Activated CD4-positive, alpha-beta T cell treated with anti-CD3 and anti-CD28 coated beads for 4 hours (primary cell): ENCODE results near the gene CC2D2A.
"Not testable (repeated sequence)": the region's sequence is repeated elsewhere in the genome, so short reads cannot be mapped to it uniquely, and the experiment has no call there.

Experiments used
- DNase-seq, 2 donors: peaks; one replicate each; pipeline ENCODE4 v3.0.0-alpha.2; 2020

The CC2D2A gene

DNA sequence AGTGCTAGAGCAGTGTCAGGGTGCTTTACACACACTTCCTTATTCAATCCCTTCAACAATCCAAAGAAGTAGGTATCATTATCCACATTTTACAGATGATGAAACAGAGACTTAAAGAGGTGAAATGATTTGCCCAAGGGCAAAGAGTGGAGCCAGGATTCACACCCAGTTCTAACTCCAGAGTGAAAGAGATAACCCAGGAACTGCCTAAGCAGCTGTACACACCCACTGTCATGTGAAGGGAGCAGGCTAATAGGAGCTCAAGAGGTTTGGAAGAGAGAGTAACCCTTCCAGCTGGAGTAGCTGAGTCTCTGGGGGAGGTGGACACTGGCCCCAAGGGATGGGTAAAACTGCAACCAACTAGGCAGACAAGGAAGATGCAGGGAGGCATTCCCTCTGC, 92.9 kb downstream of the CC2D2A start:
- DNase-seq: no peak

DNA sequence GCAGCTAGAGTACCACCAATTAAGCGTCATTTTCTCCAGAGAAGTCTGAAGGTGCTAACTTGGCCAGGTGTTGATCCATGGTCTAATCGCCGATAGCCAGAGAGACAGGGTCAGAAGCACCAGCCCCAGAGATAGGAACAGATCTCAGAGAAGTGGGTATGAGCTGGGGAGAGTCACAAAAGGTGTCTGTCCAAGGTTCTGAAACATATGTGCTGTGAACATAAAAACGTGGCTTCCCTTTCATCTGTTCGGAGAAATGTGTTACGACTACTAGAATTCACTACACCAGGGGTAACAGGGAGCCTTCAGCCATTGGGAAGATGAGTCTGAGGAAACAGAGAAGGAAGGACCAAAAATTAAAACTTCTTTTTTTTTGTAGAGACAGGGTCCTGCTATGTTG, 94.2 kb downstream of the CC2D2A start:
- no peak for DNase-seq

DNA sequence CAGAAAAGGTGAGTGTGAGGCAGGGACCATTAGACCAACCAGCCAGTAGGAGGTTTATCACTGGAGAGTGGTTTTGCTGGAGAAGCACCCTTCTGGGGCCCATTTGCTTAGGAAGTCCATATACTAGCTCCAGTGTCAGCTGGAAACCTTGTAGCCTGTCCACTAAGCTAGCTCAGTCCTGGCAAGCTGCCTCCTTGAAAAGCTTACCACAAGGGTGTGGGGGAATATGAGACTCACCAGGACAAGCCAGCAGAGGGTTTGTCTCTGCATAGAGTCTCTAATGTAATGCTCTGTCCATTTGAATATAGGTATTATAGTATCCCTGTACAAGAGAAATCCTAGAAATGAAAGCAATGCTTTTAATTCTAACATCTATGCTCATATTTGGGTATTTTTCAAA, 99.1 kb downstream of the CC2D2A start:
- DNase-seq: no peak

DNA sequence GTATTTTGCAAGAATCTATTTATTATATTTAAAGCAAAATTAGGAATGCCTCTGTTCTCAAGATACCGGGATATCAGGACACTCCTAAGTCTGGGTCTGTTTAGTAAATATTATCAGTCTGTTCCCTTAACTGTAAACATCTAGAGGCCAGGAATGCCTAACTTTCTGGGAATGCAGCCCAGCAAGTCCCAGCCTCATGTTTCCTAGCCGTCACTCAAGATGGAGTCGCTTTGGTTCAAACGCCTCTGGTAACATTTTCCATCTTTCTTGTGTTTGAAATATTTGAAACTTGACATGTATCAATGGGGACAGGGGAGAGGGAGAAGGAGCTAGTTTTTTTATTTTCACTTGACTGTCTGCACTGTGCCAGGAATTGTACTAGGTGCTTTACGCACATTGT, 100.1 kb downstream of the CC2D2A start:
- no peak for DNase-seq

DNA sequence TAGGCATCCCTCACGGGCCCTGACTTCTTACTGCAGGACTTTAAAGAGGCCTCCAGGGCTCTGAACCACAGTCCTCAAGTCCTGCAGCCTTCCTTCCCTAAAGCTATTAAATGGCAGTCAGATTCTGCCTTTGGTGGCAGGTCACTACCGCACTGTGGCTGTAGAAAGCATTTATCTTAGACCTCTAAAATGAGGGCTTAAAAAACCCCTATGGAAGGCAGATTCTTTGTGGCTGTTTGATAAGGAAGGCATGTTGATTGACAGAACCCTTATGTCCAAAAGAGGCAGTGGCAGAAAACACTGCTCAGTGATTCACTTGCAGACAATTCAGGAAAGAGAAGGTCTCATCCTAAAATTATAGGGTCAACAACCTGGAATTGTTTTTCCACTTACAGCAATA, 106.3 kb downstream of the CC2D2A start:
- DNase-seq: no peak

DNA sequence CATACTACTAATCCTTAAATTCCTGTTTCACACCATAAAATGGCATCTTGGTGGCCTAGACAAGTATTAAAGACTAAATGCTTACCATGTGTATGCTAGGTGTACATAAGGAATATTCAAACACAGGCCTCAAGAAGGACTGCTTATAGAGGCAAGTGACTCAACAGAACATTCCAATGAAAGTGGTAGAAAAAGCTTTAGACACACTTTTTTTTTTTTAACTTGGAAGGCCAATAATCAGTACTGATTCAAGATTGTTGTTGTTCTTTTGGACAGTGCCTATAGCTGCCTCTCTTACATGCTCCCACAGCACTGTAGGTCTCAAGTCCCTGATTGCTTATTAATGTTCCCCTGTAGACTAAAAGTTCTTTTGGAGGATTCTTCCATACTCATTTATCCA, 107.8 kb downstream of the CC2D2A start:
- DNase-seq: no peak

DNA sequence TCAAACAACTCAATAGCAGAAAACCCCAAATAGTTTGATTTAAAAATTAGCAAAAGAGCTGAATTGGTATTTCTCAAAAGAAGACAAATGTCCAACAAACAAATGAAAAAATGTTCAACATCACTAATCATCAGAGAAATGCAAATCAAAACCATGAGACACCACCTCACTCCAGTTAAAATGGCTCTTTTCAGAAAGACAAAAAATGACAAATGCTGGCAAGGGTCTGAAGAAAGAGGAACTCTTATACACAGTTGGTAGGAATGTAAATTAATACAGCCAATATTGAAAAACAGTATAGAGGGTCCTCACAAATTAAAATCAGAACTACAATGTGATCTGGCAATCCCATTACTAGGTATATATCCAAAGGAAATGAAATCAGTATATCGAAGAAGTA, 115.1 kb downstream of the CC2D2A start:
- no peak for DNase-seq

DNA sequence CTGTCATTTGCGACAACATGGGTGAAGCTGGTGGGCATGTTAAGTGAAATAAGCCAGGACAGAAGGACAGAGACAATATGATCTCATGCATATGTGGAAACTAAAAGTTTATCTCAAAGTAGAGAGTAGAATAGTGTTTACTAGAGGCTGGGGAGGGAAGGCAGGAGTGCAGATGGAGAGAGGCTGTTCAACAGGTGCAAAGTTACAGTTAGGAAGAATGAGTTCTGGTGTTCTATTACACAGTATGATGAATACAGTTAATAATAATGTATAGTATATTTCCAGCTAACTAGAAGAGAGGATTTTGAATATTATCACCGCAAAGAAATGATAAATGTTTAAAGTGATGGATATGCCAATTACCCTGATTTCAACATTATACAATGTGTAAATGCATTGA, 115.6 kb downstream of the CC2D2A start:
- no peak for DNase-seq

DNA sequence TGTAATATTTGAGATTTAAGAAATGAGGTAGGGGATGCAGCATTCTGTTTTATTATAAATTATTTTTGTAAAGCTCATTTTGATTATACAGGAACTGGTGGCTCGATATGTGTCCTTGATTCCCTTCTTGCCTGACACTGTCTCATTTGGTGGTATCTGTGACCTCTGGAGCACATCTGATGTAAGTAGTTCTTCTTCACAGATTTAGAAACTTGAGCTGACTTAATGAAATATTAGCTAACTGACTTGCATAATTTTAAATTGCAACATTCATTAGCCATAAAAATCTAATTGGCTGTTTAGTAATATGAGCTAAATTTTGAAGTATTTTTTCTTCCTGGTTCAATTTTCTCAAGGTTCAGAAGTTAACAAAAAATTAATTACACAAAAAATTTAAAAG, 116.4 kb downstream of the CC2D2A start:
- DNase-seq: no peak

DNA sequence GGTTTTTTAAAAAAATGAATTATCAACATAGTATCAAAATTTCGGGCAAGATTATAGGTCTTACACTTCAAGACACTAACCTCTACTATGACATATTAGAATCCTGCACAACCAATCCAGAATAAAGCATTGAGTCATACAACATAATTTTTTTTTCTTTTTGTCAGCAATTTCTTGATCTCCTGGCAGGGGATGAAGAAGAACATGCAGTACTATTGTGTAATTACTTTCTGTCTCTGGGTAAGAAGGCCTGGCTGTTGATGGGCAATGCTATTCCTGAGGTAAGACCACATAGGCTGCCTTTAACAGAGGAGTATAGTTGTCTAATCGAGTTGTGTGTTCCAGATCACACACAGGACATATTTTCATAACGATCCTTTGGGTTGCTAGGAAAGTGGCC, 118.0 kb downstream of the CC2D2A start:
- no peak for DNase-seq

DNA sequence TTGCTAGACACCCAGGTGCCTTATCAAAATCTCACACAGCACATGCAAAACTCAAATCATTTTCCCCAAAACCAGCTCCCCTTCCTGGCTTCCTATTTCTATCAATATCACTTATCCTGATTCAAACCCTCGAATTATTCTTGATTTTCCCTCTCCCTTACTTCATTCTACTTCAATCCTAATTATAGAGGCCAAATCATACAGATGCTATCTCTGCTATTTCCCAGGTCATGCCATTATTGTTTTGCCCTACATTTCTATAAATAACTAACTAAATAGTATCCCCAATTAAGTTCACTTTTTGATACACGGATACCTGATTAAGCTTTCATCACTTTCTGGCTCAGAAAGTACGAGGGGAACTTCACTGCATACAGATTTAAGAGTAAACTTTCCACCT, 123.1 kb downstream of the CC2D2A start:
- DNase-seq: no peak

DNA sequence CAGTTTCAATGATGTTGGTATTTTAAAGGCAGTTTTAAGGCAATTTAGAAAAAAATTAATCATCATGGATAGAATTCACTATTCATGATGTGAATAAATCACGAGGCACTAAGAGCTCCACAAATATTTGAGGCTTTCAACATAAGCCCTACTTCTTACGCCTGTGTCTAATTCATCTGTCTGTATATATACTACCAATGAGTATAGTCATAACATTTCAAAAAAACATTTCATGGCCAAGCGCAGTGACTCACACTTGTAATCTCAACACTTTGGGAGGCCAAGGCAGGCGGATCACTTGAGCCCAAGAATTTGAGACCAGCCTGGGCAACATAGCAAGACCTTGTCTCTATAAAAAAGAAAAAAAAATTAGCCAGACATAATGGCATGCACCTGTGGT, 129.0 kb downstream of the CC2D2A start:
- DNase-seq: no peak

DNA sequence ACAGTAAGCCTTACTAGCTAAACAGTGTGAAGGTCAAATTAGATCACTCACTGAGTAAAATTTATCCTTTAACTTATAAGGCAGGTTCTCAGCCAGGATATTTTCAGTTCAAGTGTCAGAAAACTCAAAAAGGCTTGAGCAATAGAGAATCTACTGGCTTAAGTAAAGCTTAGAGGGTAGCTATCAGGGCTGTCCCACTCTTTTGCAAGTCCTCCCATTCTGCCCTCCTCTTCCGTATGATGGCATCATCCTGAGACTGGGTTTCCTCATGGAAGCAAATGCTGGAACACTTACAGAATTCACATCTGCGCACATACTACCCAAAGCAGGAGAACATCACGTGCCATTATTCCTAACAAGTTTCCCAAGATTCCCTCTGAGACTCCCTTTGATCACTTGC, 130.5 kb downstream of the CC2D2A start:
- no peak for DNase-seq

DNA sequence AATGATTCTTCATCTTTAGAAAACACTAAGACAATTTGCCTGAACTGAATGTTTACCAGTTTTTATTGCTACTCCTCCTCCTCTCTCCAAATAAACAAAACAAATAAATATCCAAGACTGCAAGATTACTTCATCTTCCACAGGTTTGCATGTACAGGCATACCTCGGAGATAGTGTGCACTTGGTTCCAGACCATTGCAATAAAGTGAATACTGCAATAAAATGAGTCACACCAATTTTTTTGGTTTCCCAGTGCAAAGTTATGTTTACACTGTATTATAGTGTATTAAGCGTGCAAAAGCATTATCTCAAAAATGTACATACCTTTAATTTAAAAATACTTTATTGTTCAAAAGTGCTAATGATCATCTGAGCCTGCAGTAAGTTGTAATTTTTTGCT, 132.2 kb downstream of the CC2D2A start:
- no peak for DNase-seq

DNA sequence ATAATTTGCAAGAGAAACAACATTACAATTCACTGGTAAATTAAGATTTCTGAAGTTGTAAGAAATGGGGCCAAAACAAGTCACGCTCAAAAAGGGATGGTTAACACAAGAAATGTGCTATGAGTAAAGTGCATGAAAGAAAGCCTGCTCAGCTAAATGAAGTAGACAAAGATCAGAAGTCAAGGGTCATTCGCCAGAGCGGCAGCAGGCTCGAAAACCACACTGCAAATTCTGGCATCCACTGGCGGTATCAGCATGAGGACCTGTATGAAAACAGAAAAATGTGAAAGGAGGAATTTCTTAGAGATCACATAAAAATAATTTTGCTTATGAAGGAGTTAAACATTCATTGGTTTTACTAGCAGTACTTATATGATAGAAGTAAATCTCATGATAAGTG, 135.9 kb downstream of the CC2D2A start:
- no peak for DNase-seq

DNA sequence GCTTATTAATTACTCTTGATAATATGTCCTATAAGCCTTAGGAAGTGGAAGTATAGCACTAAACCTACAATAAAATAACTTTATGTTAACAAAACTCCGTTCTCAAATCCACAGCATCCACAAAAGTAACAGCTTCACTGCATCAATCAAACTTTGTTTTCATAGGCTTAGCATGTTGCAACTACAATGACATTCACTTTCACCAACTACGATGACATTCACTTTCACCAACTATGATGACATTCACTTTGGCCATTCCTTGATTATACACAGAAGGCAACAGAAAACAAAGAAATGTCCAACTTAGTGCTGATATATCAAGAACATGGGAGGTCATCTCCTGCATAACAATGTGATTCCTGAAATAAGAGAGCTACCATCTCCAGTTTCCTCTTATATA, 141.2 kb downstream of the CC2D2A start:
- DNase-seq: no peak

DNA sequence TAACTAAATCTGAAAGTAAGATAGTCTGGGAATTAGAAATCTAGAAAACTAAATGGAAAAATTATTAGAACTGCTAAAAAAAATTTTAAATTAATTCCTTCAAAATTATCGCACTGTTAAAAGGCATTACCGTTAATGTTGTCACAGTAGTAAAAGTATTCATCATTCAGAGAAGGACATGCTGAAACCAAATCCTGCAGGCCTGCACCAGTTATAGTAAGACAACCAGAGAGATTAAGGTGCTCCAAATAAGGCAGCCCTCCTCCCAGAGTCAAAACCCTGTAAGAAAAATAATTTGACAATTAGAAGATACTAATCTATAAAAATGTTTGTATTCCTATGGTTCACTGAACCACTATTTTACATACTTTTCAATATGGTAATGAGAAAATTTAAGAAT, 142.5 kb downstream of the CC2D2A start:
- DNase-seq: no peak

DNA sequence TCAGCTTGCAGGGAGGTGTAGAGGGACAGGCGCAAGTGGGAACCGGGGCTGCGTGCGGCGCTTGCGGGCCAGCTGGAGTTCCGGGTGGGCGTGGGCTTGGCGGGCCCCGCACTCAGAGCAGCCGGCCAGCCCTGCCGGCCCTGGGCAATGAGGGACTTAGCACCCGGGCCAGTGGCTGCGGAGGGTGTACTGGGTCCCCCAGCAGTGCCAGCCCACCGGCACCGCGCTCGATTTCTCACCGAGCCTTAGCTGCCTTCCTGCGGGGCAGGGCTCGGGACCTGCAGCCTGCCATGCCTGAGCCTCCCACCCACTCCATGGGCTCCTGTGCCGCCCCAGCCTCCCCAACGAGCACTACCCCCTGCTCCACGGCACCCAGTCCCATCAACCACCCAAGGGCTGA, 145.2 kb downstream of the CC2D2A start:
- DNase-seq: not testable (repeated sequence)

DNA sequence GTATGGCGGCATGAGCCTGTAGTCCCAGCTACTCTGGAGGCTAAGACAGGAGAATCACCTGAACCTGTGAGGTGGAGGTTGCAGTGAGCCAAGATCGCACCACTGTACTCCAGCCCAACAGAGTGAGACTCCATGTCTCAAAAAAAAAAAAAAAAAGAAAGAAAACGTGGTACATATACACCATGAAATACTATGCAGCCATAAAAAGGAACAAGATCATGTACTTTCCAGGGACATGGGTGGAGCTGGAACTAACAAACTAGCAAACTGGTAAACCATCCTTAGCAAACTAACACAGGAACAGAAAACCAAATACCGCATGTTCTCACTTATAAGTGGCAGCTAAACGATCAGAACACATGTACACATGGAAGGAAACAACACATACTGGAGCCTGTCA, 147.7 kb downstream of the CC2D2A start:
- DNase-seq: not testable (repeated sequence)

DNA sequence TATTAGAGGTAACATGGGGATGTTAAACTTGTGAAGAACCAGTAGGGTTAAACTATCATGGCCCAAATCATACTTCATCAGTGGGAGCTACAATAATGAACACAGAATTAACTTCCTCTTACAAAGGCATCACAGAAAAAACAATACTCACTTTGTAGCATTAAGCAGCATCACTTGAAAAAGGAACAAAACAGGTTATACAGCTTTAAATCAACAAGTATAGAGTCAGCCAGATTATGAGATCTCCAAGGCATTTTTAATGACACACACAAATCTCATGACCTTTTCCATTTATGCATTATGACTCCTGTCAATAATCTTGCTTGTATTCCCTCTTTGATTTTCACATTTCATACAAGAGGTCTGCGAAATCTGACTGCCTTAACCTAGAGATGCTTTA, 167.1 kb downstream of the CC2D2A start:
- no peak for DNase-seq

DNA sequence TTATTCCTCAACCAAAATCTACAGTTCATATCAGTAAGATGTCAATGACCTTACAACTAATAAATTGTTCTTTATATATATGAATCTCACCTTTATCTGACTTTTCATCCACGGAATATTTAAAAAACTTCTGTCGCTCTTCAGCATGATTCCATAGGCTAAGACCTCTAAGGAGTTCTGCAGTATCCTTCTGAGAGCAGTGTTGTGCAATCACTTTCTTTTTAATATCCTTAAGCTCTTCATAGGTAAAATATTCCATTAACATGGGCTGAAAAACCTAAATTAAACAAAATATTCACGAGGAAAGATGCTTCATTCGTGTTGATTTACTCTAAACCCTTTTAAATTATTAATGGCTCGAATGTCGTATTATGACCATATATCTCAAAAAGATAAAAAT, 168.7 kb downstream of the CC2D2A start:
- no peak for DNase-seq

DNA sequence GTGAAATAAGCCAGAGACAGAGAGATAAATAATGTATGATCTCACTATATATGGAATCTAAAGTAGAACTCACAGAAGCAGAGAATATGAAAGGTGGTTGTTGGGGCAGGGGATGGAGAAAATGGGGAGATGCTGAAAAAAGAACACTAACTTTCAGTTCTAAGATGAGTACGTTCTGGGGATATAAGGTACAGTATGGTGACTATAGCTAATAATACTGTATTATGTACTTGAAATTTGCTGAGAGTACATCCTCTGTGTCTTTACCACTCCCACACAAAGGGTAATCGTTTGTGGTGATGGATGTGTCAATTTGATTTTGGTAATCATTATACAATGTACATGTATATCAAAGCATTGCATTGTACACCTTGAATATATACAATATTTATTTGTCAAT, 178.9 kb downstream of the CC2D2A start:
- no peak for DNase-seq

DNA sequence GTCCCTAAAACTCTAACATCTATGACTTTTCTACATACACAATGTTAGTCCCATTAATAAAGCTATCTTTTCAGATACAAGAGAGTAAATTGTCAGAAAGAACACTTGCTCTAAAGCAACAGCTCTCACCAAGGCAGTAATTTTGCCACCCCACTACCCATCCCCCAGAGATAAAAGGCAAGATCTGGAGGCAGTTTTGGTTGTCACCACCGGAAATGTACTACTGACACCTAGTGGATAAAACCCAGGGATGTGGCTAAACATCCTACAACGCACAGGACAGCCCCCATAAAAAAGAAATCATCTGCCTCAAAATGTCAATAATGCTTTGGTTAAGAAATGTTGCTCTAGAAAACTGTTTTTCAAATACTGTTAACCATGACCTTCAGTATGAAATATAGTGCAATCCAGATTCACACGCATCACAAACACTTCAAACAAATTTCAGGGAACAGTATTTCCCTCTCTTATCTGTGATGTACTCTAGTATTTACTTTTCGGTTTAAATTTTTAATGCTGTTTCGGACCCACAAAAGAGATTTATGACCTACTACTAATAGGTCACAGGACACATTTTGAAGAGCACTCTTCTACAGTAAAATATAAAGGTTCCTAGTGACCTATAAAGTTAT, 180.3 kb downstream of the CC2D2A start:
- DNase-seq: peak; percentile 45 to 56
